NB4 (cell line): Measurements from ENCODE around the gene DDAH1.

Source experiments
- CTCF ChIP-seq: IDR thresholded peaks from one replicate; pipeline ENCODE4 v1.5.1; 2012; ENCODE audit warnings: low read depth, low read length
- MYC ChIP-seq: IDR thresholded peaks from 2 replicates; pipeline ENCODE4 v1.6.1; 2011; ENCODE audit warnings: low read depth, low read length
- POLR2A ChIP-seq: IDR thresholded peaks from 2 replicates; pipeline ENCODE4 v1.6.1; 2011; ENCODE audit warnings: mild to moderate bottlenecking; ENCODE audit not compliant: insufficient read length; ENCODE audit errors: extremely low read depth

- no peak for TF ChIP-seq CTCF
- no peak for TF ChIP-seq MYC
- TF ChIP-seq POLR2A: no peak
Observed at GRCh38 chr1:85388416-85388815, 76.5 kb downstream of the DDAH1 start.
